CD8-positive, alpha-beta memory T cell (primary cell): ENCODE data around the gene ASCC3. TPM values are rescaled to one million over a fixed set of nuclear protein-coding genes. Genes with fewer than 3 reads are reported as not detected.
"Not testable (repeated sequence)": the region's sequence is repeated elsewhere in the genome, so short reads cannot be mapped to it uniquely, and the experiment has no call there.

Experiments used
- CTCF ChIA-PET: fragments of 350-600 bp; sonication (Branson Sonifier 250); formaldehyde crosslinking; loops from one replicate; lab custom pipeline; 2021; ENCODE audit warnings: antibody characterized with exemption; lab: Charles Lee
- POLR2A ChIA-PET: fragments of 350-600 bp; sonication (Branson Sonifier 250); formaldehyde crosslinking; loops from one replicate; lab custom pipeline; 2021; ENCODE audit warnings: antibody characterized with exemption; lab: Charles Lee
- DNase-seq, 5 donors: peaks; one replicate each; pipeline versions ENCODE4 v3.0.0 to v3.0.0-alpha.2; 2020 to 2022; ENCODE audit warnings: mixed read lengths in 1 of 5
- H3K27ac ChIP-seq: one replicate; pipeline ENCODE4 v1.7.0; 2013; ENCODE audit warnings: low read depth, mild to moderate bottlenecking, low read length, moderate library complexity
- H3K27me3 ChIP-seq: 2 replicates; pipeline ENCODE4 v1.7.0; 2013; ENCODE audit warnings: low read length, mild to moderate bottlenecking; ENCODE audit not compliant: insufficient read depth, poor library complexity, severe bottlenecking
- H3K36me3 ChIP-seq: 2 replicates; pipeline ENCODE4 v1.7.0; 2013; ENCODE audit warnings: mild to moderate bottlenecking, low read length, moderate library complexity; ENCODE audit not compliant: insufficient read depth
- H3K4me1 ChIP-seq: 2 replicates; pipeline ENCODE4 v1.7.0; 2013; ENCODE audit warnings: mild to moderate bottlenecking, low read length, moderate library complexity; ENCODE audit not compliant: insufficient read depth
- H3K4me3 ChIP-seq: 2 replicates; pipeline ENCODE4 v1.7.0; 2013; ENCODE audit warnings: mild to moderate bottlenecking, low read length
- H3K9me3 ChIP-seq: 2 replicates; pipeline ENCODE4 v1.7.0; 2013; ENCODE audit warnings: mild to moderate bottlenecking, low read length
- H3K27ac Mint-ChIP-seq, 8 donors: one replicate each; pipeline ENCODE4 v1.8.0; 2020 to 2021; ENCODE audit warnings: mixed read lengths in 8 of 8, mild to moderate bottlenecking in 6 of 8, inconsistent platforms in 3 of 8, moderate library complexity in 3 of 8
- H3K27me3 Mint-ChIP-seq, 2 donors: one replicate each; pipeline ENCODE4 v1.8.0; 2020 to 2021; ENCODE audit warnings: mixed read lengths in 2 of 2, mild to moderate bottlenecking in 1 of 2, moderate library complexity in 1 of 2
- H3K36me3 Mint-ChIP-seq, 3 donors: one replicate each; pipeline ENCODE4 v1.8.0; 2020 to 2021; ENCODE audit warnings: mixed read lengths in 3 of 3, inconsistent platforms in 1 of 3, mild to moderate bottlenecking in 1 of 3
- H3K4me1 Mint-ChIP-seq, 3 donors: one replicate each; pipeline ENCODE4 v1.8.0; 2020 to 2021; ENCODE audit warnings: mixed read lengths in 3 of 3, inconsistent platforms in 1 of 3, mild to moderate bottlenecking in 1 of 3
- H3K4me3 Mint-ChIP-seq, 7 donors: one replicate each; pipeline ENCODE4 v1.8.0; 2020 to 2021; ENCODE audit warnings: mixed read lengths in 7 of 7, mild to moderate bottlenecking in 6 of 7, moderate library complexity in 4 of 7, inconsistent platforms in 2 of 7
- H3K9me3 Mint-ChIP-seq, 5 donors: one replicate each; pipeline ENCODE4 v1.8.0; 2020 to 2022; ENCODE audit warnings: mixed read lengths in 5 of 5, mild to moderate bottlenecking in 3 of 5, moderate library complexity in 2 of 5, inconsistent platforms in 1 of 5
- polyA plus RNA-seq: library from polyadenylated mRNA; unstranded; fragments of 300-500 nt; fragmentation: Illumina TruSeq; gene quantifications from one replicate; pipeline ENCODE4 v1.2.3, GENCODE V29; 2021
- total RNA-seq, 2 experiments: library from RNA; stranded (reverse); gene quantifications; one replicate each; pipeline ENCODE4 v1.2.3, GENCODE V29; 2021

The ASCC3 gene
- total and polyA plus RNA-seq, 3 experiments from 2014 or later, result 26.8 to 65.1 (median 64.0) TPM

GRCh38 chr6:100892693-100893092 lies 11.6 kb upstream of the ASCC3 start:
- ChIA-PET CTCF (no interaction called here), POLR2A (no interaction called here)
- no peak overlapping the region for H3K4me3 Mint-ChIP-seq
- H3K36me3 Mint-ChIP-seq, result peaks cover 0 to 3% (median 0%) of the 10 kb centered on the region in 3 donors
- H3K27me3 ChIP-seq, result no peaks in the 10 kb centered on the region
- H3K27me3 Mint-ChIP-seq, result peaks cover 0 to 3% of the 10 kb centered on the region in 2 donors
- H3K4me3 ChIP-seq, result no peak overlapping the region
- H3K36me3 ChIP-seq, result no peaks in the 10 kb centered on the region
- H3K27ac ChIP-seq, result no peak overlapping the region
- no peaks in the 10 kb centered on the region for H3K4me1 Mint-ChIP-seq
- no peaks in the 10 kb centered on the region for H3K4me1 ChIP-seq
- H3K27ac Mint-ChIP-seq, result no peak overlapping the region
- H3K9me3 ChIP-seq, result no peaks in the 10 kb centered on the region
- H3K9me3 Mint-ChIP-seq, result peaks cover 0 to 4% (median 2%) of the 10 kb centered on the region in 5 donors
- no peak for DNase-seq

DNA sequence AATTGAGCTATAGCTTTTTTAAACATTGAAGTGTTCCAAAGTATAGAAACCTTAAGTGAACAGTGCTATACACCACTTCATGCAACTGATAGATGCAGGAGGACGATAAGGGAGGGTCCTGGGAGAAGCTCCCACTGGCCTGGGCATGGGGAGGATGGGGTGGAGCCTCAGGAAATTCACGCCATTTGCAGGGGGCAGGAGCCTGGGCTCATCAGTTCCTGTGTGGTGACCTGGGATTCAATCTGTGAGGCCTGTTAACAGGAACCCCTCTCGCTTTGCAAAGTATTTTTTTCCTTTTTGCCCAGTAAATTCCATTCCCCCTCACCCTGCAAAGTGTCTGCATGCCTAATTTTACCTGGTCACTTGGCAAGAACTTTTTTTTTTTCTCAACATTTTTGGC lies 11.0 kb upstream of the ASCC3 start:
- no peak overlapping the region for H3K4me3 Mint-ChIP-seq
- ChIA-PET POLR2A (no interaction called here), CTCF (no interaction called here)
- no peaks in the 10 kb centered on the region for H3K4me1 Mint-ChIP-seq
- Histone ChIP-seq H3K36me3 (no peaks in the 10 kb centered on the region), H3K4me3 (no peak overlapping the region), H3K9me3 (no peaks in the 10 kb centered on the region), H3K27ac (no peak overlapping the region), H3K27me3 (no peaks in the 10 kb centered on the region), H3K4me1 (no peaks in the 10 kb centered on the region)
- H3K9me3 Mint-ChIP-seq, result peaks cover 0 to 4% (median 0%) of the 10 kb centered on the region in 5 donors
- DNase-seq, result no peak
- H3K27me3 Mint-ChIP-seq, result peaks cover 0 to 3% of the 10 kb centered on the region in 2 donors
- no peak overlapping the region for H3K27ac Mint-ChIP-seq
- H3K36me3 Mint-ChIP-seq, result peaks cover 0 to 3% (median 0%) of the 10 kb centered on the region in 3 donors

- Mint-ChIP-seq H3K4me1 (no peaks in the 10 kb centered on the region), H3K4me3 (no peak overlapping the region), H3K27me3 (peaks cover 0 to 3% of the 10 kb centered on the region in 2 donors), H3K9me3 (peaks cover 0 to 4% (median 0%) of the 10 kb centered on the region in 5 donors), H3K36me3 (peaks cover 0 to 2% (median 0%) of the 10 kb centered on the region in 3 donors), H3K27ac (no peak overlapping the region)
- Histone ChIP-seq H3K36me3 (no peaks in the 10 kb centered on the region), H3K27me3 (no peaks in the 10 kb centered on the region), H3K9me3 (no peaks in the 10 kb centered on the region), H3K27ac (no peak overlapping the region), H3K4me1 (no peaks in the 10 kb centered on the region), H3K4me3 (no peak overlapping the region)
- CTCF ChIA-PET, result interaction anchor here (1.4 kb wide), 1 partner anchor 11 kb away, joined by 4 read pairs; no protein-coding TSS in a partner anchor
- DNase-seq, result no peak
- POLR2A ChIA-PET, result no interaction called here
These were observed 9.9 kb upstream of the ASCC3 start for GRCh38 chr6:100891079-100891478.

DNA sequence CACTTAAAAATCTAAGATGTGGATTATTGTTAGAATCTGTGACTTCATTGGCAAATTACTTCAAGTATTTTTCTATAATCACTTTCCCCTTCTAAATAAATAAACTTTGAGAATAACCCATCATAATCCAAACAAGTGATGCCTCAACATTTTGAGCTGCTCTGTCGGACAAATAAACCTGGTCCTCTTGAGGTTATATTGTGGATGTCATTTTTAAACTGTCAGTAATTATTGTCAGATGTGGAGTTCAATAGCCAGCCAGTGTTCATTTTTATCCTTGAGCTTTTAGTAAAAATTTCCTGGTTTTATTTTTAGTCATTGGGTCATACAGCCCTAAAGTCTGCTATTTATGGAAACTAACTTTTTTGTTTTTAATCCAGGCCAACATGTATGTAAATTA lies 9.5 kb upstream of the ASCC3 start:
- H3K27me3 ChIP-seq, H3K36me3 Mint-ChIP-seq, H3K27ac ChIP-seq, H3K4me1 Mint-ChIP-seq, H3K4me3 Mint-ChIP-seq, DNase-seq, H3K27ac Mint-ChIP-seq, H3K36me3 ChIP-seq, H3K9me3 Mint-ChIP-seq, POLR2A ChIA-PET, H3K4me3 ChIP-seq, H3K4me1 ChIP-seq, H3K9me3 ChIP-seq, H3K27me3 Mint-ChIP-seq: not testable (repeated sequence)
- CTCF ChIA-PET, result interaction anchor here (1.4 kb wide), 1 partner anchor 10 kb away, joined by 4 read pairs; no protein-coding TSS in a partner anchor

GRCh38 chr6:100889351-100889750 lies 8.2 kb upstream of the ASCC3 start:
- no peak for DNase-seq
- H3K27ac ChIP-seq, result no peak overlapping the region
- no peaks in the 10 kb centered on the region for H3K36me3 ChIP-seq
- no peaks in the 10 kb centered on the region for H3K27me3 ChIP-seq
- H3K4me1 ChIP-seq, result no peaks in the 10 kb centered on the region
- H3K4me3 ChIP-seq, result no peak overlapping the region
- no peaks in the 10 kb centered on the region for H3K4me1 Mint-ChIP-seq
- H3K36me3 Mint-ChIP-seq, result no peaks in the 10 kb centered on the region
- no peak overlapping the region for H3K4me3 Mint-ChIP-seq
- ChIA-PET POLR2A (no interaction called here), CTCF (no interaction called here)
- no peak overlapping the region for H3K27ac Mint-ChIP-seq
- no peaks in the 10 kb centered on the region for H3K9me3 ChIP-seq
- peaks cover 0 to under 1% of the 10 kb centered on the region in 2 donors for H3K27me3 Mint-ChIP-seq
- peaks cover 0 to 4% (median 0%) of the 10 kb centered on the region in 5 donors for H3K9me3 Mint-ChIP-seq

- Mint-ChIP-seq H3K4me3 (no peak overlapping the region), H3K9me3 (no peaks in the 10 kb centered on the region), H3K4me1 (peaks cover 9 to 13% (median 12%) of the 10 kb centered on the region in 3 donors), H3K36me3 (peaks cover 0 to 3% (median 0%) of the 10 kb centered on the region in 3 donors), H3K27me3 (peaks cover 0 to under 1% of the 10 kb centered on the region in 2 donors), H3K27ac (no peak overlapping the region)
- ChIA-PET POLR2A (no interaction called here), CTCF (no interaction called here)
- Histone ChIP-seq H3K36me3 (no peaks in the 10 kb centered on the region), H3K4me3 (no peak overlapping the region), H3K4me1 (peaks cover 6% of the 10 kb centered on the region), H3K9me3 (no peaks in the 10 kb centered on the region), H3K27ac (no peak overlapping the region), H3K27me3 (no peaks in the 10 kb centered on the region)
- no peak for DNase-seq
These were observed 4.9 kb upstream of the ASCC3 start for GRCh38 chr6:100886076-100886475.

DNA sequence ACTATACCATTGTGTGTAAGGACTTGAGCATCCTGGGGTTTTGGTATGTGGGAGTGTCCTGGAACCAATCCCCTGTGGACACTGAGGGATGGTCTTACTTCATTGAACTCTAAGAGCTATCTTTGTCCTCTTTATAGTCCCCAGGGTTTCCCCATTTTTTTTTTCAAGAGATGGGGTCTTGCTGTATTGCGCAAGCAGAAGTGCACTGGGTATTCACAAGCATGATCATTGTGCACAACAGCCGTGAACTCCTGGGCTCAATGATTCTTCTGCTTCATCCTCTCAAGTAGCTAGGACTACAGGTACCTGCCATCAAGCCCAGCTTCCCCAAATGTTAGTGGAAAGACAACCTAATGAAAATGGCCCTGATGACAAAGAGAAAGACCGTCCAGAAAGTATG lies 2.2 kb upstream of the ASCC3 start:
- Mint-ChIP-seq H3K9me3 (no peaks in the 10 kb centered on the region), H3K4me3 (peak overlapping the region in 1 of 7 donors; percentile 8), H3K36me3 (peaks cover 0 to 11% (median 0%) of the 10 kb centered on the region in 3 donors), H3K4me1 (peaks cover 32 to 40% (median 39%) of the 10 kb centered on the region in 3 donors), H3K27me3 (peaks cover 0 to 2% of the 10 kb centered on the region in 2 donors), H3K27ac (no peak overlapping the region)
- ChIA-PET POLR2A (no interaction called here), CTCF (no interaction called here)
- H3K4me3 ChIP-seq, result no peak overlapping the region
- no peaks in the 10 kb centered on the region for H3K9me3 ChIP-seq
- DNase-seq, result no peak
- no peaks in the 10 kb centered on the region for H3K36me3 ChIP-seq
- no peaks in the 10 kb centered on the region for H3K27me3 ChIP-seq
- no peak overlapping the region for H3K27ac ChIP-seq
- H3K4me1 ChIP-seq, result peaks cover 28% of the 10 kb centered on the region

- Histone ChIP-seq H3K27me3 (no peaks in the 10 kb centered on the region), H3K4me1 (peaks cover 33% of the 10 kb centered on the region), H3K4me3 (peak overlapping the region; percentile 76), H3K27ac (peak overlapping the region; percentile 92), H3K9me3 (no peaks in the 10 kb centered on the region), H3K36me3 (no peaks in the 10 kb centered on the region)
- Mint-ChIP-seq H3K36me3 (peaks cover 0 to 11% (median 0%) of the 10 kb centered on the region in 3 donors), H3K27me3 (peaks cover 0 to 2% of the 10 kb centered on the region in 2 donors), H3K27ac (peak overlapping the region; percentile 89 to 100 (median 99)), H3K9me3 (no peaks in the 10 kb centered on the region), H3K4me1 (peaks cover 42 to 56% (median 56%) of the 10 kb centered on the region in 3 donors), H3K4me3 (peak overlapping the region; percentile 98 to 100 (median 100))
- CTCF ChIA-PET, result no interaction called here
- no peak for DNase-seq
- POLR2A ChIA-PET, result no interaction called here
These were observed 545 bp upstream of the ASCC3 start for GRCh38 chr6:100881707-100882040.
